GM08714 (cell line): ENCODE measurements around the gene SLC9A5.

Experiments
- H3K4me3 ChIP-seq: fragments of 200-500 bp; sonication (Bioruptor generic); 2 replicates; pipeline ENCODE4 v1.5.1; 2014; ENCODE audit warnings: mild to moderate bottlenecking, low read length, inconsistent platforms
- ZNF274 ChIP-seq: IDR thresholded peaks from 2 replicates; pipeline ENCODE4 v1.6.1; 2012; ENCODE audit warnings: mild to moderate bottlenecking, low read depth, low read length

The SLC9A5 gene

GRCh38 chr16:67302970-67303369 lies 54.2 kb downstream of the SLC9A5 start:
- no peak overlapping the region for H3K4me3 ChIP-seq
- no peak for TF ChIP-seq ZNF274

GRCh38 chr16:67304020-67304419 lies 55.2 kb downstream of the SLC9A5 start:
- no peak for TF ChIP-seq ZNF274
- H3K4me3 ChIP-seq: no peak overlapping the region

- H3K4me3 ChIP-seq: no peak overlapping the region
- no peak for TF ChIP-seq ZNF274
Measured at GRCh38 chr16:67305216-67306071, 56.7 kb downstream of the SLC9A5 start.

GRCh38 chr16:67310561-67310960 lies 61.8 kb downstream of the SLC9A5 start:
- no peak for TF ChIP-seq ZNF274

GRCh38 chr16:67311607-67312488 lies 63.1 kb downstream of the SLC9A5 start:
- H3K4me3 ChIP-seq: no peak overlapping the region
- TF ChIP-seq ZNF274: no peak

More at GRCh38 chr16:67310561-67310960, 61.8 kb downstream of the SLC9A5 start:
- no peak overlapping the region for H3K4me3 ChIP-seq

- TF ChIP-seq ZNF274: no peak
- H3K4me3 ChIP-seq: no peak overlapping the region
Measured at GRCh38 chr16:67312719-67313118, 63.9 kb downstream of the SLC9A5 start.

GRCh38 chr16:67317853-67318252 lies 69.1 kb downstream of the SLC9A5 start:
- H3K4me3 ChIP-seq: no peak overlapping the region
- no peak for TF ChIP-seq ZNF274
